Peyer's patch (tissue), 4 donors: ENCODE measurements around the gene CLCF1. TPM values are rescaled to one million over a fixed set of nuclear protein-coding genes. Genes with fewer than 3 reads are reported as not detected.

Source experiments
- DNase-seq, 3 donors: peaks; one replicate each; pipeline ENCODE4 v3.0.0-alpha.2; 2017 to 2019
- H3K27ac ChIP-seq, 4 donors: fragments of 200-600 bp; sonication (generic); one replicate each; pipeline ENCODE4 v1.5.1; 2016 to 2019
- H3K27me3 ChIP-seq, 2 donors: fragments of 200-600 bp; sonication (generic); one replicate each; pipeline ENCODE4 v1.5.1; 2019
- H3K36me3 ChIP-seq, 3 donors: fragments of 200-600 bp; sonication (generic); one replicate each; pipeline ENCODE4 v1.5.1; 2016 to 2019
- H3K4me1 ChIP-seq, 4 donors: fragments of 200-600 bp; sonication (generic); one replicate each; pipeline ENCODE4 v1.5.1; 2016 to 2019
- H3K4me3 ChIP-seq, 4 donors: fragments of 200-600 bp; sonication (generic); 1 replicate in 3 of 4; 2 replicates in 1 of 4; pipeline ENCODE4 v1.5.1; 2016 to 2019; ENCODE audit warnings: mild to moderate bottlenecking in 1 of 4
- H3K9me3 ChIP-seq, 4 donors: fragments of 200-600 bp; sonication (generic); one replicate each; pipeline ENCODE4 v1.5.1; 2016 to 2019; ENCODE audit warnings: mild to moderate bottlenecking in 1 of 4
- CTCF ChIP-seq, 6 experiments: fragments of 450-650 bp in 4 of 6; fragments of 200-600 bp in 2 of 6; sonication (generic) in 1 of 6; IDR thresholded peaks; one replicate each; pipeline ENCODE4 v1.5.1; 2017 to 2019; ENCODE audit warnings: antibody characterized with exemption in 6 of 6, mild to moderate bottlenecking in 3 of 6, moderate library complexity in 1 of 6
- POLR2A ChIP-seq, 2 donors: fragments of 450-650 bp; IDR thresholded peaks; one replicate each; pipeline ENCODE4 v1.5.1; 2017; ENCODE audit warnings: antibody characterized with exemption in 2 of 2, mild to moderate bottlenecking in 2 of 2, moderate library complexity in 2 of 2
- total RNA-seq, 4 donors: library from RNA; depleted of rRNA; stranded (reverse); fragments of >200 nt; gene quantifications; one replicate each; pipeline ENCODE4 v1.1.0, GENCODE V29; 2016

The CLCF1 gene
- total RNA-seq, 4 donors from 2014 or later: 1.2 to 14.9 (median 7.5) TPM

GRCh38 chr11:67393990-67394389 is 20.6 kb upstream of the CLCF1 start:
- Histone ChIP-seq H3K4me3 (no peak overlapping the region), H3K36me3 (peaks cover 0 to 47% (median 0%) of the 10 kb centered on the region in 3 donors), H3K4me1 (peaks cover 0 to 44% (median 8%) of the 10 kb centered on the region in 4 donors), H3K27me3 (no peaks in the 10 kb centered on the region), H3K27ac (no peak overlapping the region), H3K9me3 (no peaks in the 10 kb centered on the region)
- TF ChIP-seq POLR2A (IDR thresholded peaks at IDR 0.05) (no peak), CTCF (IDR thresholded peaks at IDR 0.05) (no peak)
- DNase-seq: no peak

GRCh38 chr11:67393437-67393836 is 20.0 kb upstream of the CLCF1 start:
- Histone ChIP-seq H3K27ac (no peak overlapping the region), H3K27me3 (no peaks in the 10 kb centered on the region), H3K9me3 (no peaks in the 10 kb centered on the region), H3K4me1 (peaks cover 0 to 41% (median 8%) of the 10 kb centered on the region in 4 donors), H3K4me3 (no peak overlapping the region), H3K36me3 (peaks cover 0 to 41% (median 0%) of the 10 kb centered on the region in 3 donors)
- no peak for DNase-seq
- no peak for TF ChIP-seq CTCF (IDR thresholded peaks at IDR 0.05)
- no peak for TF ChIP-seq POLR2A (IDR thresholded peaks at IDR 0.05)

DNA sequence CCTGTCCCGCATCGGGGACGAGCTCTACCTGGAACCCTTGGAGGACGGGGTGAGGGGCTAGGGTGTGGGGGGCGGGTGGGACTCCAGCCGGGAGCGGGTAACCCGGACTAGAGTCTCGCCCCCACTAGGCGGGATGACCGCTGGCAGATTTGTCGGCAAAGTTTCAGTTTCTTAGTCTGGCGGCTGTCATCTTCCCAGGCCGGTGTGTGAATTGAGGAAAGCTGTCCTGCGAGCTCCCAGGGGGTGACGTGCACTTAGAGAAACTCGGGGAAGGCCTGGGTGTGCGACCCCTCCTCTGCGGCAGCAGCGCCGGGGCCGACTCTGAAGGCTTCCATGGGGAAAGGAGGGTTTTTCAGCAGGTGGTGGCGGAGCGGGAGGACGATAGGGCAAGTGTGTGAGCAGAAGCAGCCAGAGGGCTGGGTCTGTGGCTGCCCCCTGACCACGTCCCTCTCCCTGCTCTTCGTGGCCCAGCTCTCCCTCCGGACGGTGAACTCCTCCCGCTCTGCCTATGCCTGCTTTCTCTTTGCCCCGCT is 18.9 kb upstream of the CLCF1 start:
- no peaks in the 10 kb centered on the region for H3K27me3 ChIP-seq
- H3K36me3 ChIP-seq: peaks cover 0 to 29% (median 0%) of the 10 kb centered on the region in 3 donors
- no peak for DNase-seq
- no peaks in the 10 kb centered on the region for H3K9me3 ChIP-seq
- H3K27ac ChIP-seq: peak overlapping the region; percentile 81 to 93 (median 86)
- H3K4me1 ChIP-seq: peaks cover 0 to 34% (median 8%) of the 10 kb centered on the region in 4 donors
- H3K4me3 ChIP-seq: peak overlapping the region; percentile 80 to 98 (median 92)
- TF ChIP-seq CTCF (IDR thresholded peaks at IDR 0.05) (no peak), POLR2A (IDR thresholded peaks at IDR 0.05) (no peak)

- peak; percentile 97 to 99 (median 99) for DNase-seq
- Histone ChIP-seq H3K36me3 (peaks cover 0 to 22% (median 0%) of the 10 kb centered on the region in 3 donors), H3K27ac (peak within 1 kb of the TSS; percentile 81 to 93 (median 86)), H3K9me3 (no peaks in the 10 kb centered on the region), H3K27me3 (no peaks in the 10 kb centered on the region), H3K4me1 (peaks cover 0 to 27% (median 5%) of the 10 kb centered on the region in 4 donors), H3K4me3 (peak within 1 kb of the TSS; percentile 80 to 98 (median 92))
- TF ChIP-seq CTCF (IDR thresholded peaks at IDR 0.05): no peak
- TF ChIP-seq POLR2A (IDR thresholded peaks at IDR 0.05): peak; percentile 56 to 65
Observed at GRCh38 chr11:67391304-67392182, 18.1 kb upstream of the CLCF1 start, which contains the start of gene RAD9A. Gene RAD9A, plus strand, starts transcription at chr11:67391986. Its CDS starts 59 bp downstream, at chr11:67392045.

DNA sequence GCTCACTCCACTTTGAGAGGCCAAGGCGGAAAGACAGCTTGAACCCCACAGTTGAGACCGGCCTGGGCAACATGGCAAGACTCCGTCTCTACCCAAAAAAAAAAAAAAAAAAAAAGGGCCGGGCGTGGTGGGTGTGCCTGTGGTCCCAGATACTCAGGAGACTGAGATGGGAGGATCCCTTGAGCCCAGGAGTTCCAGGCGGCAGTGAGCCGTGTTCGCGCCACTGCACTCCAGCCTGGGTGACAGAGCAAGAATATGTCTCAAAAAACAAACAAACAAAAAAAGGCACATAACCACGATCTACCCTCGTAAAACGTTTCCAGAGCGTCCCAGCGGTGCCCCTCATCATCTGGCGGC is 17.5 kb upstream of the CLCF1 start:
- Histone ChIP-seq H3K9me3 (no peaks in the 10 kb centered on the region), H3K27ac (peak overlapping the region; percentile 81 to 93 (median 86)), H3K36me3 (peaks cover 0 to 16% (median 0%) of the 10 kb centered on the region in 3 donors), H3K4me1 (peaks cover 0 to 25% (median 5%) of the 10 kb centered on the region in 4 donors), H3K27me3 (no peaks in the 10 kb centered on the region), H3K4me3 (peak overlapping the region; percentile 80 to 98 (median 92))
- TF ChIP-seq CTCF (IDR thresholded peaks at IDR 0.05) (no peak), POLR2A (IDR thresholded peaks at IDR 0.05) (no peak)
- DNase-seq: no peak
